ENCODE measurements around the gene FMO4. TPM values are rescaled to one million over a fixed set of nuclear protein-coding genes. Genes with fewer than 3 reads are reported as not detected.
"Not testable (repeated sequence)": the region's sequence is repeated elsewhere in the genome, so short reads cannot be mapped to it uniquely, and the experiment has no call there.

The FMO4 gene
- total RNA-seq, 1 donor from 2014 or later: 3.4 TPM

GRCh38 chr1:171352554-171352953 is 38.6 kb downstream of the FMO4 start:
- TF ChIP-seq, protein P1, sequence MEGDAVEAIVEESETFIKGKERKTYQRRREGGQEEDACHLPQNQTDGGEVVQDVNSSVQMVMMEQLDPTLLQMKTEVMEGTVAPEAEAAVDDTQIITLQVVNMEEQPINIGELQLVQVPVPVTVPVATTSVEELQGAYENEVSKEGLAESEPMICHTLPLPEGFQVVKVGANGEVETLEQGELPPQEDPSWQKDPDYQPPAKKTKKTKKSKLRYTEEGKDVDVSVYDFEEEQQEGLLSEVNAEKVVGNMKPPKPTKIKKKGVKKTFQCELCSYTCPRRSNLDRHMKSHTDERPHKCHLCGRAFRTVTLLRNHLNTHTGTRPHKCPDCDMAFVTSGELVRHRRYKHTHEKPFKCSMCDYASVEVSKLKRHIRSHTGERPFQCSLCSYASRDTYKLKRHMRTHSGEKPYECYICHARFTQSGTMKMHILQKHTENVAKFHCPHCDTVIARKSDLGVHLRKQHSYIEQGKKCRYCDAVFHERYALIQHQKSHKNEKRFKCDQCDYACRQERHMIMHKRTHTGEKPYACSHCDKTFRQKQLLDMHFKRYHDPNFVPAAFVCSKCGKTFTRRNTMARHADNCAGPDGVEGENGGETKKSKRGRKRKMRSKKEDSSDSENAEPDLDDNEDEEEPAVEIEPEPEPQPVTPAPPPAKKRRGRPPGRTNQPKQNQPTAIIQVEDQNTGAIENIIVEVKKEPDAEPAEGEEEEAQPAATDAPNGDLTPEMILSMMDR (IDR thresholded peaks at IDR 0.05): no peak
- no peak overlapping the region for H3K4me3 Mint-ChIP-seq
- ATAC-seq (ENCODE audit: low read depth): no peak
- ChIA-PET CTCF (no interaction called here), POLR2A (no interaction called here)
- no peak for DNase-seq
- H3K27me3 Mint-ChIP-seq: peaks cover 7% of the 10 kb centered on the region
- no peaks in the 10 kb centered on the region for H3K9me3 Mint-ChIP-seq
- no peaks in the 10 kb centered on the region for H3K36me3 Mint-ChIP-seq (ENCODE audit: low read depth)
- intact Hi-C loops (cut with micrococcal nuclease): no loop called here
- no peak overlapping the region for H3K27ac Mint-ChIP-seq
- no peaks in the 10 kb centered on the region for H3K4me1 Mint-ChIP-seq

DNA sequence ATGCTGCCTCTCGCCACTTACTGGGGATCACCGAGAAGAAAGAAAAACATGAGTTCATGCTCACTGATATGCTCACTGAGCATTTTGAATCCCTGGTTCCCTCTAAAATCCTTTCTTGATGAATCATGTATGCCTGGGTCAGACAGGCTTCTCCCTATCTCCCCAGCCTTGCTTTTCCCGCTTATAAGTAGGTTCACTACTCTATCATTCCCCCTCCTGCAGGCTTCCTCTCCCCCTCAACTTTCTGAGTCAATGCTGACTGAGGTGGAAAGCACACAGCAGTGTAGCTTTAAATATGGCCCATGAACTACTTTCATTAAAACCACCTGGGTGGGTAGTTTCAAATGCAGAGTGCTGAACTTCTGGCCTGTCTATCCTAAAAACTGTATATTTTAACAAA is 41.7 kb downstream of the FMO4 start:
- no peaks in the 10 kb centered on the region for H3K4me1 Mint-ChIP-seq
- ChIA-PET POLR2A (no interaction called here), CTCF (no interaction called here)
- no peak for ATAC-seq (ENCODE audit: low read depth)
- DNase-seq: no peak
- no peak overlapping the region for H3K27ac Mint-ChIP-seq
- TF ChIP-seq, protein P1 (IDR thresholded peaks at IDR 0.05): no peak
- H3K4me3 Mint-ChIP-seq: no peak overlapping the region
- intact Hi-C loops (cut with micrococcal nuclease): no loop called here
- no peaks in the 10 kb centered on the region for H3K36me3 Mint-ChIP-seq (ENCODE audit: low read depth)
- peaks cover 20% of the 10 kb centered on the region for H3K27me3 Mint-ChIP-seq
- H3K9me3 Mint-ChIP-seq: no peaks in the 10 kb centered on the region

GRCh38 chr1:171357179-171357578 is 43.2 kb downstream of the FMO4 start:
- TF ChIP-seq, protein P1 (IDR thresholded peaks at IDR 0.05): no peak
- Mint-ChIP-seq H3K4me1 (no peaks in the 10 kb centered on the region), H3K4me3 (no peak overlapping the region), H3K27ac (no peak overlapping the region), H3K36me3 (ENCODE audit: low read depth) (no peaks in the 10 kb centered on the region), H3K9me3 (peaks cover 5% of the 10 kb centered on the region), H3K27me3 (peaks cover 29% of the 10 kb centered on the region)
- intact Hi-C loops (cut with micrococcal nuclease): no loop called here
- ATAC-seq (ENCODE audit: low read depth) (no peak), DNase-seq (no peak)
- ChIA-PET CTCF (no interaction called here), POLR2A (no interaction called here)

DNA sequence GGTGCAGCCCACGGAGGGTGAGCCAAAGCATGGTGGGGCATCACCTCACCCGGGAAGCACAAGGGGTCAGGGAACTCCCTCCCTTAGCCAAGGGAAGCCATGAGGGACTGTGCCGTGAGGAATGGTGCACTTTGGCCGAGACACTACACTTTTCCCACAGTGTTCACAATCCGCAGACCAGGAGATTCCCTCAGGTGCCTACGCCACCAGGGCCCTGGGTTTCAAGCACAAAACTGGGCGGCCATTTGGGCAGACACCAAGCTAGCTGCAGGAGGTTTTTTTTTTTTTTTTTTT is 45.3 kb downstream of the FMO4 start:
- CTCF ChIA-PET, H3K4me3 Mint-ChIP-seq: not testable (repeated sequence)

DNA sequence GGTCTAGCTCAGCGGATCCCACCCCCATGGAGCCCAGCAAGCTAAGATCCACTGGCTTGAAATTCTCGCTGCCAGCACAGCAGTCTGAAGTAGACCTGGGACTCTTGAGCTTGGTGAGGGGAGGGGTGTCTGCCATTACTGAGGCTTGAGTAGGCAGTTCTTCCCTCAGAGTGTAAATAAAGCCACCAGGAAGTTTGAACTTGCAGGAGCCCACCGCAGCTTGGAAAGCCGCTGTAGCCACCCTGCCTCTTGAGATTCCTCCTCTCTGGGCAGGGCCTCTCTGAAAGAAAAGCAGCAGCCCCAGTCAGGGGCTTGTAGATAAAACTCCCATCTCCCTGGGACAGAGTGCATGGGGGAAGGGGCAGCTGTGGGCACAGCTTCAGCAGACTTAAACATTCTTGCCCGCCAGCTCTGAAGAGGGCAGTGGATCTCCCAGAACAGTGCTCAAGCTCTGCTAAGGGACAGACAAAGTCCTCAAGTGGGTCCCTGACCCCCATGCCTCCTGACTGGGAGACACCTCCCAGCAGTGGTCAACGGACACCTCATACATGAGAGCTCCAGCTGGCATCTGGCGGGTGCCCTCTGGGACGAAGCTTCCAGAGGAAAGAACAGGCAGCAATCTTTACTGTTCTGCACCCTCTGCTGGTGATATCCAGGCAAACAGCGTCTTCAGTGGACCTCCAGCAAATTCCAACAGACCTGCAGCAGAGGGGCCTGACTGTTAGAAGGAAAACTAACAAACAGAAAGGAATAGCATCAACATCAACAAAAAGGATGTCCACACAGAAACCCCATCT is 45.9 kb downstream of the FMO4 start:
- intact Hi-C loops (cut with micrococcal nuclease): not testable (repeated sequence)

More for the DNA sequence above, 45.3 kb downstream of the FMO4 start:
- POLR2A ChIA-PET; intact Hi-C loops (cut with micrococcal nuclease); ATAC-seq (ENCODE audit: low read depth); H3K36me3 Mint-ChIP-seq (ENCODE audit: low read depth); H3K4me1 Mint-ChIP-seq; DNase-seq; H3K27ac Mint-ChIP-seq: not testable (repeated sequence)
- Mint-ChIP-seq H3K9me3 (peaks cover 11% of the 10 kb centered on the region), H3K27me3 (peaks cover 36% of the 10 kb centered on the region)

DNA sequence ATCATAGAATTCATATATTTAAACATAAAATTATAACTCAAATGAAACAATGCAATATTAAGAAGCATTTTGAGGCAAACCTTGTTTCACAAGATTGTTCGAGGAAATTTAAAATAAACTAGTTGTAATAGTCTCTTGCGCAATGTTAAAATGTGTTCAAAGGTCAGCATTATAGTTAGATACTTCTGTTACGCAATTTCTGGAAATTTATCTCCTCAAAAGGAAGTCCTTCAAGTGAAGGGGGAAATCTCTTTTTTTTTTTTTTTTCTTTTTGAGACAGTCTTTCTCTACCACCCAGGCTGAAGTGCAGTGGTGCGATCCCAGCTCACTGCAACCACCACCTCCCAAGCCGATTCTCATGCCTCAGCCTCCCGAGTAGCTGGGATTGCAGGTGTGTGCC is 52.1 kb downstream of the FMO4 start:
- ATAC-seq (ENCODE audit: low read depth) (no peak), DNase-seq (no peak)
- Mint-ChIP-seq H3K4me3 (no peak overlapping the region), H3K27me3 (peaks cover 22% of the 10 kb centered on the region), H3K27ac (no peak overlapping the region), H3K4me1 (no peaks in the 10 kb centered on the region), H3K9me3 (peaks cover 17% of the 10 kb centered on the region), H3K36me3 (ENCODE audit: low read depth) (no peaks in the 10 kb centered on the region)
- ChIA-PET CTCF (no interaction called here), POLR2A (no interaction called here)
- TF ChIP-seq, protein P1 (IDR thresholded peaks at IDR 0.05): no peak
- intact Hi-C loops (cut with micrococcal nuclease): no loop called here

More for the DNA sequence above, 45.9 kb downstream of the FMO4 start:
- H3K4me3 Mint-ChIP-seq; ATAC-seq (ENCODE audit: low read depth); DNase-seq; H3K36me3 Mint-ChIP-seq (ENCODE audit: low read depth); CTCF ChIA-PET; POLR2A ChIA-PET; H3K4me1 Mint-ChIP-seq; H3K27ac Mint-ChIP-seq: not testable (repeated sequence)
- Mint-ChIP-seq H3K27me3 (peaks cover 36% of the 10 kb centered on the region), H3K9me3 (peaks cover 11% of the 10 kb centered on the region)

Measured in activated B cell treated with CpG ODN at 0.5 μM for 24 hours (primary cell).